ENCODE results near the gene MYMX. TPM values are rescaled to one million over a fixed set of nuclear protein-coding genes. Genes with fewer than 3 reads are reported as not detected.

Gene MYMX
- total and polyA plus RNA-seq, 2 donors from 2014 or later: 1.1 to 2.2 TPM

DNA sequence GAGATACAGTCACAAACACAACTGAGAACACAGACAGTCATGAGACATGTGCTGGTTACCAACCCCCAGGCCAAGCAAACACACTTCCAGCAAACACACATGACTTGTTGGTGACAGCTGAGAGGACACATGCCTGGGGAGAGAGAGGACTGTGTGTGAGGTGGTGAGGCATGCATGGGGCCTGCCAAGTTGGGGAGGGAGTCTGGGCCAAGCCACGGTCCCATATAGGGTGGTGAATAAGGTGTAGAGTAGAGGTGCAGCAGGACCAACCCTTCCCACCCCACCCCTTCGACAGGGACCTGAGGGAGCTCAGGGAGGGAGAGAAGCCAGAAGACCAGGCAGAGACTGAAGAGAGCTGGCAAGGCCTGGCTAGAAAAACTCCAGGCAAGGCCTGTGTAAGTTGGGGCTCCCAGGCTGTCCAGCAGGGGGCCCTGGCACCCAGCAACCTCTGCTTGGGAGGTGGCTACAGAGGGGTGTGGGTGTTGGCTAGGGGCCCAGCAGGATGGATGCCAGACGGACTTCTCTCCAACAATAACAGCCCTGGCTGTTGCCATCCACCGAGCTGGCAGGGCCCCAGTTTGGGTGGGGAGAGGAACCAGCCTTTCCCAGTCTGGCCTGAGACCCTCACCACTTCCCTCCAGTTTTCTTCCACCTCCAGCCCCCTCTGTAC lies 4.7 kb downstream of the MYMX start:
- H3K36me3 ChIP-seq (ENCODE audit: control insufficient read depth in 2 of 3, insufficient read depth in 3 of 3, low read length in 3 of 3): no peaks in the 10 kb centered on the region
- peak overlapping the region; percentile 86 to 91 for H3K27ac ChIP-seq (ENCODE audit: low read depth in 2 of 2, low read length in 2 of 2)
- H3K4me3 ChIP-seq (ENCODE audit: low read length in 3 of 3): no peak overlapping the region
- FAIRE-seq: no peak
- intact Hi-C loops (cut with DNase I): no loop called here
- TF ChIP-seq, protein P1, sequence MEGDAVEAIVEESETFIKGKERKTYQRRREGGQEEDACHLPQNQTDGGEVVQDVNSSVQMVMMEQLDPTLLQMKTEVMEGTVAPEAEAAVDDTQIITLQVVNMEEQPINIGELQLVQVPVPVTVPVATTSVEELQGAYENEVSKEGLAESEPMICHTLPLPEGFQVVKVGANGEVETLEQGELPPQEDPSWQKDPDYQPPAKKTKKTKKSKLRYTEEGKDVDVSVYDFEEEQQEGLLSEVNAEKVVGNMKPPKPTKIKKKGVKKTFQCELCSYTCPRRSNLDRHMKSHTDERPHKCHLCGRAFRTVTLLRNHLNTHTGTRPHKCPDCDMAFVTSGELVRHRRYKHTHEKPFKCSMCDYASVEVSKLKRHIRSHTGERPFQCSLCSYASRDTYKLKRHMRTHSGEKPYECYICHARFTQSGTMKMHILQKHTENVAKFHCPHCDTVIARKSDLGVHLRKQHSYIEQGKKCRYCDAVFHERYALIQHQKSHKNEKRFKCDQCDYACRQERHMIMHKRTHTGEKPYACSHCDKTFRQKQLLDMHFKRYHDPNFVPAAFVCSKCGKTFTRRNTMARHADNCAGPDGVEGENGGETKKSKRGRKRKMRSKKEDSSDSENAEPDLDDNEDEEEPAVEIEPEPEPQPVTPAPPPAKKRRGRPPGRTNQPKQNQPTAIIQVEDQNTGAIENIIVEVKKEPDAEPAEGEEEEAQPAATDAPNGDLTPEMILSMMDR (IDR thresholded peaks at IDR 0.05; ENCODE audit: borderline replicate concordance, extremely low read depth, insufficient read depth): peak; percentile 76
- H3K27me3 ChIP-seq (ENCODE audit: control insufficient read depth, insufficient read depth, low read length): no peaks in the 10 kb centered on the region
- H3K9ac ChIP-seq (ENCODE audit: low read length in 3 of 3): peak overlapping the region in 1 of 3 donors; percentile 3
- peak; percentile 65 to 97 (median 80) for DNase-seq
- peaks cover 0 to 35% (median 14%) of the 10 kb centered on the region in 3 donors for H3K4me1 ChIP-seq (ENCODE audit: control insufficient read depth in 2 of 3, insufficient read depth in 2 of 3, low read depth in 1 of 3, low read length in 3 of 3)
- no peaks in the 10 kb centered on the region for H3K9me3 ChIP-seq (ENCODE audit: control insufficient read depth in 2 of 3, insufficient read depth in 1 of 3, low read length in 3 of 3)

DNA sequence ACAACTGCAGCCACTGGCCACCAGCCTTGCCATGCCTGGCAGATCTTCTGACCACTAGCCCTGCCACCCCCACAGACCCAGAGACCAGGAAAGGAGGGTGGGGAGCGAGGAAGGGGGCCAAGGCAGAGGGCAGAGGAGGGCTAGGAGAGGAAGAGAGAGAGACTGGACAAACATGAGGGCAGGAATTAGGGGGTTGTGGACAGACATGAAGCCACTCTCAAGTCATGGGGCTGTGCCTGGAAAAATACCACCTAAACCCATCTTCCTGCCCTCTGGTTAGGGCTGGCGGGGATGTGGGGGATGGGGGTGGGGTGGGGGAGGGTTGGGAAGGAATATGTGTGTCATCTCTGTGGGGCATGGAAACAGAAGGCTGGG lies 5.2 kb downstream of the MYMX start:
- Histone ChIP-seq H3K36me3 (ENCODE audit: control insufficient read depth in 2 of 3, insufficient read depth in 3 of 3, low read length in 3 of 3) (no peaks in the 10 kb centered on the region), H3K4me1 (ENCODE audit: control insufficient read depth in 2 of 3, insufficient read depth in 2 of 3, low read depth in 1 of 3, low read length in 3 of 3) (peaks cover 0 to 38% (median 14%) of the 10 kb centered on the region in 3 donors), H3K9me3 (ENCODE audit: control insufficient read depth in 2 of 3, insufficient read depth in 1 of 3, low read length in 3 of 3) (no peaks in the 10 kb centered on the region), H3K4me3 (ENCODE audit: low read length in 3 of 3) (no peak overlapping the region), H3K9ac (ENCODE audit: low read length in 3 of 3) (peak overlapping the region in 1 of 3 donors; percentile 3), H3K27ac (ENCODE audit: low read depth in 2 of 2, low read length in 2 of 2) (peak overlapping the region; percentile 86 to 91), H3K27me3 (ENCODE audit: control insufficient read depth, insufficient read depth, low read length) (no peaks in the 10 kb centered on the region)
- FAIRE-seq (no peak), DNase-seq (no peak)
- TF ChIP-seq, protein P1 (IDR thresholded peaks at IDR 0.05; ENCODE audit: borderline replicate concordance, extremely low read depth, insufficient read depth): no peak
- intact Hi-C loops (cut with DNase I): no loop called here

DNA sequence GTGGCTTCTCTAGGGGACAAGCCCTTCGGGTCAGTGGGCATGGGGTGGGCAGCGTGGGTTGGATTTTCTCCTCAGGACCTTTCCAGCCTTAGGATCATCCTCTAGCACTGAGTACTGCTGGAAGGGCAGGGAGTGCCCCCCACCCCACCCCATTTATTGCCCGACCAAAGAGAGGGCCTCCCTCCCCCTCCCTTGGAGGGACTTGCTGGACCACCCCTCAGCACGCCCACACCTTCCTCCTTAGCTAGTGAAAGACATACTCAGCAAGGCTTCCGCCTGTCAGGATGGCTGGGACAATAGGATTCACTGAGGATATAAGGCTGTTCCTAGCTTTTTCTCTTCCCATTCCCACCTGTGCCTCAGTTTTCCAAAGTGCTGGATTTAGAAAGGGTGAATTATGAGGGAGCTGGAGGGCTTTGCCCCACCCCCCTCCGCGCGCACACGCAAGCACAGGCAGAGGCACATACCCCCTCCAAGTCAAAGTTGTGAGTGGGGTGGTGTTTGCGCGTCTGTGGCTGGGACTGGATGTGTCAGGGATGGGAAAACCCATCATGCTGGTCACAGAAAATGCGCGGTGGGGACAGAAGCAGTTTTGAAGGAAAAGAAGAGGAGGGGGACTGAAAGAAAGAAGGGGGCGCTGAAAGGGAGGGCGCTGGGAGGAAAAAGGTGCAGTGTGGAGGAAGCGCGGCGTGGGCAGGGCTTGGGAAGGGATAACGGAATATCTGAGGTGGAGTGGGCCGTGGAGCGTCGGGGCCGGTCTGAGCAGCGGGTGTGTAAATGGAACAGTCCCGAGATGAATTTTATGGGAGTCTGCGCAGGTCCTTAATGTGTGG lies 6.0 kb downstream of the MYMX start:
- peak overlapping the region in 2 of 3 donors; percentile 51 to 55 for H3K9ac ChIP-seq (ENCODE audit: low read length in 3 of 3)
- DNase-seq (peak in 2 of 5 donors; percentile 39 to 65), FAIRE-seq (no peak)
- intact Hi-C loops (cut with DNase I): no loop called here
- H3K36me3 ChIP-seq (ENCODE audit: control insufficient read depth in 2 of 3, insufficient read depth in 3 of 3, low read length in 3 of 3): no peaks in the 10 kb centered on the region
- H3K4me3 ChIP-seq (ENCODE audit: low read length in 3 of 3): peak overlapping the region in 2 of 3 donors; percentile 30 to 39
- peak overlapping the region; percentile 63 to 74 for H3K27ac ChIP-seq (ENCODE audit: low read depth in 2 of 2, low read length in 2 of 2)
- H3K27me3 ChIP-seq (ENCODE audit: control insufficient read depth, insufficient read depth, low read length): no peaks in the 10 kb centered on the region
- H3K4me1 ChIP-seq (ENCODE audit: control insufficient read depth in 2 of 3, insufficient read depth in 2 of 3, low read depth in 1 of 3, low read length in 3 of 3): peaks cover 0 to 35% (median 16%) of the 10 kb centered on the region in 3 donors
- TF ChIP-seq, protein P1 (IDR thresholded peaks at IDR 0.05; ENCODE audit: borderline replicate concordance, extremely low read depth, insufficient read depth): no peak
- no peaks in the 10 kb centered on the region for H3K9me3 ChIP-seq (ENCODE audit: control insufficient read depth in 2 of 3, insufficient read depth in 1 of 3, low read length in 3 of 3)

All from kidney (tissue), 14 donors.